ENCODE data around the gene GRID2.
A peak's percentile ranks its signal among the peaks of the same experiment; 100 is the strongest.

The GRID2 gene

GRCh38 chr4:93147524-93148212 is 843.9 kb downstream of the GRID2 start:
- FAIRE-seq = no peak
- TF ChIP-seq POLR2A (IDR thresholded peaks at IDR 0.05; ENCODE audit: low read depth, low read length) = no peak
- DNase-seq (ENCODE audit: insufficient read length, low spot score) = no peak

GRCh38 chr4:93152491-93152890 is 848.7 kb downstream of the GRID2 start:
- DNase-seq (ENCODE audit: insufficient read length, low spot score) (no peak), FAIRE-seq (no peak)
- no peak for TF ChIP-seq POLR2A (IDR thresholded peaks at IDR 0.05; ENCODE audit: low read depth, low read length)

- FAIRE-seq (no peak), DNase-seq (ENCODE audit: insufficient read length, low spot score) (no peak)
- TF ChIP-seq POLR2A (IDR thresholded peaks at IDR 0.05; ENCODE audit: low read depth, low read length) = no peak
These were observed 854.2 kb downstream of the GRID2 start for GRCh38 chr4:93157986-93158385.

- no peak for DNase-seq (ENCODE audit: insufficient read length, low spot score)
- no peak for FAIRE-seq
- TF ChIP-seq POLR2A (IDR thresholded peaks at IDR 0.05; ENCODE audit: low read depth, low read length) = no peak
These were observed 864.3 kb downstream of the GRID2 start for GRCh38 chr4:93168053-93168452.

- TF ChIP-seq POLR2A (IDR thresholded peaks at IDR 0.05; ENCODE audit: low read depth, low read length) = no peak
- no peak for FAIRE-seq
- no peak for DNase-seq (ENCODE audit: insufficient read length, low spot score)
These were observed 866.2 kb downstream of the GRID2 start for GRCh38 chr4:93169966-93170365.

GRCh38 chr4:93174598-93174997 is 870.8 kb downstream of the GRID2 start:
- DNase-seq (ENCODE audit: insufficient read length, low spot score) (no peak), FAIRE-seq (no peak)
- no peak for TF ChIP-seq POLR2A (IDR thresholded peaks at IDR 0.05; ENCODE audit: low read depth, low read length)

- TF ChIP-seq POLR2A (IDR thresholded peaks at IDR 0.05; ENCODE audit: low read depth, low read length) = no peak
- FAIRE-seq = no peak
These were observed 874.5 kb downstream of the GRID2 start for GRCh38 chr4:93178279-93178678.

GRCh38 chr4:93179044-93179443 is 875.3 kb downstream of the GRID2 start:
- FAIRE-seq = no peak
- no peak for TF ChIP-seq POLR2A (IDR thresholded peaks at IDR 0.05; ENCODE audit: low read depth, low read length)
- no peak for DNase-seq (ENCODE audit: insufficient read length, low spot score)

More at GRCh38 chr4:93178279-93178678, 874.5 kb downstream of the GRID2 start:
- no peak for DNase-seq (ENCODE audit: insufficient read length, low spot score)

GRCh38 chr4:93182722-93183121 is 879.0 kb downstream of the GRID2 start:
- DNase-seq (ENCODE audit: insufficient read length, low spot score) = no peak

GRCh38 chr4:93183576-93183975 is 879.8 kb downstream of the GRID2 start:
- TF ChIP-seq POLR2A (IDR thresholded peaks at IDR 0.05; ENCODE audit: low read depth, low read length) = no peak
- FAIRE-seq (no peak), DNase-seq (ENCODE audit: insufficient read length, low spot score) (no peak)

More at GRCh38 chr4:93182722-93183121, 879.0 kb downstream of the GRID2 start:
- FAIRE-seq = no peak
- TF ChIP-seq POLR2A (IDR thresholded peaks at IDR 0.05; ENCODE audit: low read depth, low read length) = no peak

- DNase-seq (ENCODE audit: insufficient read length, low spot score) (no peak), FAIRE-seq (no peak)
- TF ChIP-seq POLR2A (IDR thresholded peaks at IDR 0.05; ENCODE audit: low read depth, low read length) = no peak
These were observed 880.3 kb downstream of the GRID2 start for GRCh38 chr4:93184053-93184452.

GRCh38 chr4:93186846-93187245 is 883.1 kb downstream of the GRID2 start:
- DNase-seq (ENCODE audit: insufficient read length, low spot score) = no peak
- no peak for TF ChIP-seq POLR2A (IDR thresholded peaks at IDR 0.05; ENCODE audit: low read depth, low read length)
- no peak for FAIRE-seq

GRCh38 chr4:93187466-93187865 is 883.7 kb downstream of the GRID2 start:
- no peak for TF ChIP-seq POLR2A (IDR thresholded peaks at IDR 0.05; ENCODE audit: low read depth, low read length)
- DNase-seq (ENCODE audit: insufficient read length, low spot score) (no peak), FAIRE-seq (no peak)

- no peak for TF ChIP-seq POLR2A (IDR thresholded peaks at IDR 0.05; ENCODE audit: low read depth, low read length)
- no peak for FAIRE-seq
- no peak for DNase-seq (ENCODE audit: insufficient read length, low spot score)
These were observed 884.1 kb downstream of the GRID2 start for GRCh38 chr4:93187892-93188291.

GRCh38 chr4:93199492-93199891 is 895.7 kb downstream of the GRID2 start:
- TF ChIP-seq POLR2A (IDR thresholded peaks at IDR 0.05; ENCODE audit: low read depth, low read length) = no peak
- FAIRE-seq (peak; percentile 86), DNase-seq (ENCODE audit: insufficient read length, low spot score) (peak; percentile 1)
